ENCODE data around the gene MBD3. TPM values are rescaled to one million over a fixed set of nuclear protein-coding genes. Genes with fewer than 3 reads are reported as not detected.

Gene MBD3
- total RNA-seq, 4 donors from 2014 or later: 80.3 to 159 (median 95.7) TPM

DNA sequence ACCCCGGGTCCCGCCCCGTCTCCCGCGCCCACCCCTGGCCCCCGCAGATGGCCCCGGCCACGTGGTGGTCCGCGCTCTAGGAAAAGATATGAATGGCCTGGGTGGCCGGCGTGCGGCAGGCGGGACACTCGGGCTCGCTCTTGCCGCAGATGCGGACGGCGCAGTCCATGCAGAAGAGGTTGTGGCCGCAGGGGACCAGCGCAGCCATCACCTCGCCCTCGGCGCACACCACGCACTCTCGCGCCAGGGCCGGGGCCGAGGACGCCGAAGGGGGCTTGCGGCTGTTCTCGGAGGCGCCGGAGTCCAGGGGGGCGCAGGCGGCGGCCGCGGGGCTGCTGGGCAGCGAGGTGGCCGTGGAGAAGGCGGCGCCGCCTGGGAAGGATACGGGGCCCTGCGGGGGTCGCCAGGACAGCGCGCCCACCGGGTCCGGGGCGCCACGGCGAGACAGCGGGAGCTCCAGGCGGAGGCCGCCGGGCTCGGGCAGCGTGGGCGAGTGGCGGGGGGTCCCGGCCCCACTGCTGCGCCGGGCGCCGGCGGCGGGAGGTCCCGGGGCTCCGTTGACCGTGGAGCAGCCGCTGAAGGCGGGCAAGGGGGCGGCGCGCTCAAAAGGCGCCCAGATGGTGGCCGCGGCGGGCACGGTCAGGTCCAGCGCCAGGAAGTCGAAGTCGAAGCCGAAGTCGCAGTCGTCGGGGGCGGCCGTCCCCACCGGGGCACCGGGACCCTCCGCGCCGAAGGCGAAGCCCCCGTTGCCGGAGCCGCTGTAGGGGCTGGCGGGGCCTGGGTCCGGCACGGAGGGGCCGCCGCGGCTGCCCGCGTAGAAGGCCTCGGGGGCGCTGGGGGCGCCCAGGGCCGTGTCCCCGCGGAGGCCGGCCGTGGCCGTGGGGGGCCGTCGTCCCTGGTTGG, 36.9 kb downstream of the MBD3 start:
- no peak overlapping the region for H3K4me3 ChIP-seq
- peaks cover 0 to 20% of the 10 kb centered on the region in 2 donors for H3K36me3 ChIP-seq
- no peak for TF ChIP-seq POLR2A (IDR thresholded peaks at IDR 0.05)
- no peak for TF ChIP-seq CTCF (IDR thresholded peaks at IDR 0.05)
- TF ChIP-seq POLR2AphosphoS5 (IDR thresholded peaks at IDR 0.05): no peak
- TF ChIP-seq EP300 (IDR thresholded peaks at IDR 0.05): no peak
- no peak for ATAC-seq
- H3K9me3 ChIP-seq: no peaks in the 10 kb centered on the region
- peaks cover 0 to 2% (median 0%) of the 10 kb centered on the region in 3 donors for H3K4me1 ChIP-seq
- no peak overlapping the region for H3K27ac ChIP-seq
- peaks cover 2% of the 10 kb centered on the region for H3K27me3 ChIP-seq
- WGBS, 2 donors (ENCODE audit: low coverage in 1 of 2): 100% methylated on average over 1 of the region's 121 CpGs; no CpG with 5 or more reads in 1 of the 2 donors

DNA sequence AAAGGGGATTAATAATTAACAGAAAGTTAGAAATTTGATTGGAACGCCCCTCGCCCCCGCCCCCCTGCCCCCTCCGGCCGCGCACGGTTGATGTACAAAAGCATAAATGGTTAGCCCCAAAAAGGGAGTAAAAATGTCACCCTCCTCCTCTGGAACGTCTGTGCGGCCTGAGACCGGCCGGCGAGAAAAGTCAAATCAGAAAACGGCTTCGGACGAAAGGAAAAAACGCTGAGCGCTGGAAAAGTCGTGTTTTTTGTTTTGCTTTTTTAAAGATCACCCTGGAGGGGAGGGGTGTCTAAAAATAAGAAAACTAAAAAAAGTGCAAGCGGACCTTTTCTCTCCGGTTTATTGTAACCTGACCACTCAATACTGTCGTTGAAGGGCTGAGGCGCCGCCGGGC, 37.7 kb downstream of the MBD3 start:
- Histone ChIP-seq H3K4me1 (no peaks in the 10 kb centered on the region), H3K27me3 (peaks cover 8% of the 10 kb centered on the region), H3K4me3 (no peak overlapping the region), H3K9me3 (no peaks in the 10 kb centered on the region), H3K36me3 (peaks cover 0 to 20% of the 10 kb centered on the region in 2 donors), H3K27ac (no peak overlapping the region)
- no peak for ATAC-seq
- TF ChIP-seq EP300 (IDR thresholded peaks at IDR 0.05) (no peak), POLR2AphosphoS5 (IDR thresholded peaks at IDR 0.05) (no peak), POLR2A (IDR thresholded peaks at IDR 0.05) (no peak), CTCF (IDR thresholded peaks at IDR 0.05) (no peak)
- WGBS, 2 donors (ENCODE audit: low coverage in 1 of 2): 83 to 84% methylated on average over 19 to 24 of the region's 24 CpGs

- 73 to 100% methylated on average over 1 to 8 of the region's 10 CpGs for WGBS, 2 donors (ENCODE audit: low coverage in 1 of 2)
- Histone ChIP-seq H3K4me3 (no peak overlapping the region), H3K4me1 (no peaks in the 10 kb centered on the region), H3K9me3 (no peaks in the 10 kb centered on the region), H3K27me3 (peaks cover 8% of the 10 kb centered on the region), H3K36me3 (peaks cover 0 to 20% of the 10 kb centered on the region in 2 donors), H3K27ac (no peak overlapping the region)
- TF ChIP-seq EP300 (IDR thresholded peaks at IDR 0.05) (no peak), POLR2A (IDR thresholded peaks at IDR 0.05) (no peak), CTCF (IDR thresholded peaks at IDR 0.05) (no peak), POLR2AphosphoS5 (IDR thresholded peaks at IDR 0.05) (no peak)
- ATAC-seq: no peak
These were observed 39.2 kb downstream of the MBD3 start for GRCh38 chr19:1553415-1553814.

DNA sequence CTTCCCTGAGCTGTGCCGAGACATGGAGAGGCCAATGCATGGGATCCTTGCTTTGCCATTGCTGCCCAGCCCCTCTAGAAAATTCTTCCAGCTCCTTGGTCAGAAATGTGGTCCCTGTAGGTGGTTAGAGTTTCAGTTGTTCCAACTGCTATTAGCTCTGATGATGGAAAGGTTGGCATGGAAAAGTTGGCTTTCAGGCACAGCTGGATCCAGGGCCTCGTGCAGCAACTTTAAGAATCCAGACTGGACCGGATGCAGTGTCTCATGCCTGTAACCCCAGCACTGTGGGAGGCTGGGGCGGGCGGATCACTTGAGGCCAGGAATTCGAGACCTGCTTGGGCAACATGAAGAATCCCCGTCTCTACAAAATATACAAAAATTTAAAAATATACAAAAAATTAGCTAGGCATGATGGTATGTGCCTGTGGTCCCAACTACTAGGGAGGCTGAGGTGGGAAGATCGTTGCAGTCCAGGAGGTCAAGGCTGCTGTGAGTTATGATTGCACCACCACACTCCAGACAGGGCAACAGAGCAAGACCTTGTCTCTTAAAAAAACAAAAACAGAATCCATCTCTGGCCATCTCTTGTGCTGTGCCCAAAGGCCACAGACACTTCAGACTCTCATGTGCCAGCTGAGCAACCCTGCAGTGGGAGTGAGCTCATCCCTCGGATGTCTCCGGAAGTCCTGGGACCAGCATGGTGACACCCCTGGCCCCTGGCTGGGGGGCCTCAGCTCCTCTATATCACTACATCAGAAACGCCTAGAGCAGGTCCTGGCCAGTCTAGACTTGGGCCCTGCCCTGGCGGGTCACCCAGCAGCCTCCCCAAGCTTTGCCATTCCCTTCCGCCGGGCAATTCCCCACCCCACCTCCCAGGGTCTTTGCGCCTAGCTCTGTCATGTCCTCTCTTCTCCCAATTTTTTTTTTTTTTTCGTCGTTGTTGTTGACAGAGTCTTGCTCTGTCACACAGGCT, 41.3 kb downstream of the MBD3 start:
- 73 to 80% methylated on average over 7 to 17 of the region's 17 CpGs for WGBS, 2 donors (ENCODE audit: low coverage in 1 of 2)
- Histone ChIP-seq H3K4me3 (no peak overlapping the region), H3K27me3 (peaks cover 13% of the 10 kb centered on the region), H3K36me3 (peaks cover 0 to 15% of the 10 kb centered on the region in 2 donors), H3K4me1 (peaks cover 0 to 1% (median 0%) of the 10 kb centered on the region in 3 donors), H3K27ac (no peak overlapping the region), H3K9me3 (no peaks in the 10 kb centered on the region)
- TF ChIP-seq POLR2AphosphoS5 (IDR thresholded peaks at IDR 0.05): no peak
- ATAC-seq: no peak

- 82 to 91% methylated on average over 4 of the region's 4 CpGs for WGBS, 2 donors (ENCODE audit: low coverage in 1 of 2)
These were observed 43.2 kb downstream of the MBD3 start for GRCh38 chr19:1549332-1549945.

More at GRCh38 chr19:1549332-1549945, 43.2 kb downstream of the MBD3 start:
- Histone ChIP-seq H3K9me3 (no peaks in the 10 kb centered on the region), H3K4me1 (peaks cover 0 to 6% (median 0%) of the 10 kb centered on the region in 3 donors), H3K36me3 (no peaks in the 10 kb centered on the region), H3K27me3 (peaks cover 30% of the 10 kb centered on the region), H3K4me3 (no peak overlapping the region), H3K27ac (no peak overlapping the region)
- no peak for TF ChIP-seq EP300 (IDR thresholded peaks at IDR 0.05)
- ATAC-seq: no peak
